NCI-H2196 (cell line): ENCODE results near the gene MYO1H.

Experiments
- DNase-seq: peaks from one replicate; lab custom pipeline; 2025; ENCODE audit not compliant: unreplicated experiment; lab: John Stamatoyannopoulos, UW

The MYO1H gene

GRCh38 chr12:109336593-109336992 is 11.1 kb upstream of the MYO1H start:
- DNase-seq, result no peak

GRCh38 chr12:109343677-109344076 is 4.0 kb upstream of the MYO1H start:
- no peak for DNase-seq

- DNase-seq, result no peak
These were observed 2.3 kb upstream of the MYO1H start for GRCh38 chr12:109345428-109345827.

- DNase-seq, result no peak
These were observed 780 bp upstream of the MYO1H start for GRCh38 chr12:109346920-109347319.

- DNase-seq, result no peak
These were observed 4.5 kb downstream of the MYO1H start for GRCh38 chr12:109352184-109352583.

GRCh38 chr12:109356577-109356976 is 8.9 kb downstream of the MYO1H start:
- DNase-seq, result no peak

- DNase-seq, result no peak
These were observed 9.3 kb downstream of the MYO1H start for GRCh38 chr12:109357032-109357431.

GRCh38 chr12:109358154-109358869 is 10.6 kb downstream of the MYO1H start:
- DNase-seq, result no peak

GRCh38 chr12:109359131-109359690 is 11.5 kb downstream of the MYO1H start:
- no peak for DNase-seq

GRCh38 chr12:109369831-109370230 is 22.1 kb downstream of the MYO1H start:
- DNase-seq, result no peak

GRCh38 chr12:109377139-109377685 is 29.5 kb downstream of the MYO1H start:
- no peak for DNase-seq

GRCh38 chr12:109378569-109378968 is 30.9 kb downstream of the MYO1H start:
- DNase-seq, result no peak

- DNase-seq, result no peak
These were observed 34.3 kb downstream of the MYO1H start for GRCh38 chr12:109382031-109382430.

- DNase-seq, result no peak
These were observed 35.5 kb downstream of the MYO1H start for GRCh38 chr12:109383240-109383639.

- peak; percentile 51 for DNase-seq
These were observed 37.8 kb downstream of the MYO1H start for GRCh38 chr12:109385339-109386058.

- no peak for DNase-seq
These were observed 38.3 kb downstream of the MYO1H start for GRCh38 chr12:109386059-109386433.

GRCh38 chr12:109387425-109388166 is 39.9 kb downstream of the MYO1H start:
- peak; percentile 40 for DNase-seq

GRCh38 chr12:109388167-109388563 is 40.5 kb downstream of the MYO1H start:
- no peak for DNase-seq

GRCh38 chr12:109389146-109389545 is 41.4 kb downstream of the MYO1H start:
- DNase-seq, result no peak

GRCh38 chr12:109393437-109394345 is 46.0 kb downstream of the MYO1H start:
- peak; percentile 79 for DNase-seq
